ENCODE measurements around the gene KRT71.

The KRT71 gene

GRCh38 chr12:52526511-52526951 lies 26.4 kb downstream of the KRT71 start:
- H3K36me3 ChIP-seq: no peaks in the 10 kb centered on the region
- TF ChIP-seq, protein P1, sequence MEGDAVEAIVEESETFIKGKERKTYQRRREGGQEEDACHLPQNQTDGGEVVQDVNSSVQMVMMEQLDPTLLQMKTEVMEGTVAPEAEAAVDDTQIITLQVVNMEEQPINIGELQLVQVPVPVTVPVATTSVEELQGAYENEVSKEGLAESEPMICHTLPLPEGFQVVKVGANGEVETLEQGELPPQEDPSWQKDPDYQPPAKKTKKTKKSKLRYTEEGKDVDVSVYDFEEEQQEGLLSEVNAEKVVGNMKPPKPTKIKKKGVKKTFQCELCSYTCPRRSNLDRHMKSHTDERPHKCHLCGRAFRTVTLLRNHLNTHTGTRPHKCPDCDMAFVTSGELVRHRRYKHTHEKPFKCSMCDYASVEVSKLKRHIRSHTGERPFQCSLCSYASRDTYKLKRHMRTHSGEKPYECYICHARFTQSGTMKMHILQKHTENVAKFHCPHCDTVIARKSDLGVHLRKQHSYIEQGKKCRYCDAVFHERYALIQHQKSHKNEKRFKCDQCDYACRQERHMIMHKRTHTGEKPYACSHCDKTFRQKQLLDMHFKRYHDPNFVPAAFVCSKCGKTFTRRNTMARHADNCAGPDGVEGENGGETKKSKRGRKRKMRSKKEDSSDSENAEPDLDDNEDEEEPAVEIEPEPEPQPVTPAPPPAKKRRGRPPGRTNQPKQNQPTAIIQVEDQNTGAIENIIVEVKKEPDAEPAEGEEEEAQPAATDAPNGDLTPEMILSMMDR (IDR thresholded peaks at IDR 0.05; ENCODE audit: low read depth, low read length): no peak
- peaks cover 98% of the 10 kb centered on the region for H3K27me3 ChIP-seq (ENCODE audit: insufficient read depth, low read depth, severe bottlenecking)
- H3K9me3 ChIP-seq (ENCODE audit: severe bottlenecking): no peaks in the 10 kb centered on the region
- H3K27ac ChIP-seq: no peak overlapping the region
- DNase-seq: no peak
- no peak overlapping the region for H3K4me3 ChIP-seq (ENCODE audit: low read depth, low read length)

GRCh38 chr12:52525661-52526499 lies 27.1 kb downstream of the KRT71 start:
- TF ChIP-seq, protein P1 (IDR thresholded peaks at IDR 0.05; ENCODE audit: low read depth, low read length): no peak
- H3K4me3 ChIP-seq (ENCODE audit: low read depth, low read length): no peak overlapping the region
- no peaks in the 10 kb centered on the region for H3K9me3 ChIP-seq (ENCODE audit: severe bottlenecking)
- H3K36me3 ChIP-seq: no peaks in the 10 kb centered on the region
- H3K27me3 ChIP-seq (ENCODE audit: insufficient read depth, low read depth, severe bottlenecking): peaks cover 97% of the 10 kb centered on the region
- no peak overlapping the region for H3K27ac ChIP-seq
- DNase-seq: no peak

DNA sequence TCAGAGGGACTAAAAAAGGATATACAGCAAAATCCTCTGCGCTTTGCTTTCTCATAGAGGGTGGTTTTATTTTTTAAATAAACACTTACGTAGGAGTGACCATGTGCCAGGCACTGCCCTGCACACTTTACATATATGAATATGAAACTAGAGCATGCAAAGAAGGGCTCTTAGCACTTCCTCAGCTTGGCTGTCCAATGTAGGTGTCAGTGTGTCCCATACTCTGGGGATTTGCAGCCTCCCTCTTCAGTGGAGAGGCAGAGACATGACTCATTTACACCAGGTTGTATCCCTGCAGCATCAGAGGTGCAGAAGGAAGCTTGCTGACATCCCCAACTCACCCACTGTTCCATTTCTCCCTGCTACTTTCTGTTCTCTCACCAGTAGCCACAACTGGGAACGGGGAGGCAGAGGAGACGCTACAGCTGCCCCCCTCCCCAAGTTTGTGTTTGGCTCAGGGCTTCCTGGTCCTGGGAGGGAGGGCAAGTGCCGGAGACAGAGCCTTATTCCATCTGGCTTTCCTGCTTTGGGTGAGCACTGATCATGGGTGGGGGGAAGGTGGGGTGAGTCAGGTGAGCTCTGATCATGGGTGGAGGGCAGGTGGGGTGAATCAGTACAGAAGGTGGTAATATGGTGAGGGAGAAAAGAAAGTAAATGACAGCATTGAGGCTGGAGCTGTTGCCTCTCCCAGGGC lies 27.9 kb downstream of the KRT71 start:
- DNase-seq: no peak
- H3K4me3 ChIP-seq (ENCODE audit: low read depth, low read length): no peak overlapping the region

GRCh38 chr12:52524241-52524897 lies 28.6 kb downstream of the KRT71 start:
- Histone ChIP-seq H3K9me3 (ENCODE audit: severe bottlenecking) (no peaks in the 10 kb centered on the region), H3K36me3 (no peaks in the 10 kb centered on the region), H3K27me3 (ENCODE audit: insufficient read depth, low read depth, severe bottlenecking) (peaks cover 97% of the 10 kb centered on the region), H3K4me3 (ENCODE audit: low read depth, low read length) (no peak overlapping the region), H3K27ac (no peak overlapping the region)
- TF ChIP-seq, protein P1 (IDR thresholded peaks at IDR 0.05; ENCODE audit: low read depth, low read length): no peak
- no peak for DNase-seq

More for the DNA sequence above, 27.9 kb downstream of the KRT71 start:
- Histone ChIP-seq H3K27ac (no peak overlapping the region), H3K9me3 (ENCODE audit: severe bottlenecking) (no peaks in the 10 kb centered on the region), H3K36me3 (no peaks in the 10 kb centered on the region), H3K27me3 (ENCODE audit: insufficient read depth, low read depth, severe bottlenecking) (peaks cover 97% of the 10 kb centered on the region)
- TF ChIP-seq, protein P1 (IDR thresholded peaks at IDR 0.05; ENCODE audit: low read depth, low read length): no peak

DNA sequence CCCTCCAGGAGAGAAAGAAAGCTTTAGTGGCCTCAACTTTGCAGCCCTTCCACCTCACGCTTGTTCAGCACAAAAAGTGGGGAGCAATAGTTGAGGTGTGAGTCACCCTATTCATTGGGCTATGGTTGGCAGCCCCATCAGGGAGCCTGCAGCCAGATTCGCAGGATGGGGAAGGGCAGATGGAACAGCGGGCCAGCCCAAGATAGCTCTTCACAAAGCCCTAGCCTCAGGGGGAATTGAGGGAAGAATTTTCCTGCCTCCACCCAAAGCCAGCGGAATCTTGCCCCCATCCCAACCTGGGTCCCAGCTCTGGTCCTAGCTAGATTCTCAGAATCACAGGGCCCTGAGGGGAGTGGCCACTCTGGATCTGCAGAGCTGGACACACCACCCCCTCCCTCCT lies 29.1 kb downstream of the KRT71 start:
- Histone ChIP-seq H3K27me3 (ENCODE audit: insufficient read depth, low read depth, severe bottlenecking) (peaks cover 97% of the 10 kb centered on the region), H3K4me3 (ENCODE audit: low read depth, low read length) (no peak overlapping the region), H3K27ac (no peak overlapping the region), H3K9me3 (ENCODE audit: severe bottlenecking) (no peaks in the 10 kb centered on the region), H3K36me3 (no peaks in the 10 kb centered on the region)
- TF ChIP-seq, protein P1 (IDR thresholded peaks at IDR 0.05; ENCODE audit: low read depth, low read length): no peak
- no peak for DNase-seq
